ENCODE results near the gene TPT1. TPM values are rescaled to one million over a fixed set of nuclear protein-coding genes. Genes with fewer than 3 reads are reported as not detected.
"Not testable (repeated sequence)": the region's sequence is repeated elsewhere in the genome, so short reads cannot be mapped to it uniquely, and the experiment has no call there.

The TPT1 gene
- total and polyA plus RNA-seq, 2 of the 13 experiments (the other 11 are each of a cell fraction or from before 2014, with no cell fraction given) = 2,953 to 3,594 TPM

DNA sequence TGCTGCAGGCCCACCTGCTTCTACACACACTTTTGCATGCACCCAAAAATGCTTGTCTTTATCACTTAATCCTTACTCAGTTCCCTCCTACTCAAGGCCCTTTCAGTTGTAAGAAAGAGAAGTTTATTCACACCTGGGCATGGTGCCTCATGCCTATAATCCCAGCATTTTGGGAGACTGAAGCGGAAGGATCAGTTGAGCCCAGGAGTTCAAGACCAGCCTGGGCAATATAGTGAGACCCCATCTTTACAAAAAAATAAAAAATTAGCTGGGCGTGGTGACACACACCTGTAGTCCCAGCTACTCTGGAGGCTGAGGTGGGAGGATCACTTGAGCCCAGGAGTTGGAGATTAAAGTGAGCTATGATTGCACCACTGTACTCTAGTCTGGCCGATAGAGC is 42.4 kb downstream of the TPT1 start:
- intact Hi-C loops (cut with micrococcal nuclease; ENCODE audit: unreplicated experiment) = loop anchor here (5.0 kb wide), 1 partner anchor 471 kb away; no protein-coding TSS in a partner anchor
- peaks cover 13% of the 10 kb centered on the region for H3K4me1 ChIP-seq (ENCODE audit: insufficient read depth, low read length)
- H4K20me1 ChIP-seq (ENCODE audit: insufficient read depth, low read length); H3K9ac ChIP-seq (ENCODE audit: insufficient read depth, low read depth, low read length); CTCF ChIA-PET (ENCODE audit: low intra/inter-chr PET ratio, low total read pairs); H3K36me3 ChIP-seq (replicated peaks in 1 of 2; ENCODE audit: control insufficient read depth in 1 of 2, insufficient read depth in 2 of 2, low read length in 2 of 2); H2AFZ ChIP-seq (ENCODE audit: low read length); H3K79me2 ChIP-seq (ENCODE audit: insufficient read depth, low read length); H3K9me3 ChIP-seq (ENCODE audit: low read length); H3K27me3 ChIP-seq (ENCODE audit: control insufficient read depth in 1 of 2, insufficient read depth in 2 of 2, low read length in 2 of 2); BruUV-seq (replicated peaks); DNase-seq (ENCODE audit: low spot score); POLR2A ChIA-PET; H3K4me3 ChIP-seq (replicated peaks in 1 of 3; ENCODE audit: insufficient read depth in 1 of 3, low read depth in 2 of 3, low read length in 3 of 3); FAIRE-seq; in situ Hi-C loops (cut with HindIII; ENCODE audit: extremely low pct_ligation_motif_present, low pct_unique_long_range_greater_than_20kb); ATAC-seq; H3K27ac ChIP-seq (ENCODE audit: extremely low read length, insufficient read depth, low read length); H3K4me2 ChIP-seq (ENCODE audit: low read depth, low read length): not testable (repeated sequence)
- 0 out of 2 replicates have a peak, but pooled peaks have one; percentile 10 for TF ChIP-seq ZNF121 (CRISPR knock-in tag; IDR thresholded peaks at IDR 0.05)
- 64% methylated on average over 3 of the region's 3 CpGs for WGBS (ENCODE audit: low lambda C conversion rate)

DNA sequence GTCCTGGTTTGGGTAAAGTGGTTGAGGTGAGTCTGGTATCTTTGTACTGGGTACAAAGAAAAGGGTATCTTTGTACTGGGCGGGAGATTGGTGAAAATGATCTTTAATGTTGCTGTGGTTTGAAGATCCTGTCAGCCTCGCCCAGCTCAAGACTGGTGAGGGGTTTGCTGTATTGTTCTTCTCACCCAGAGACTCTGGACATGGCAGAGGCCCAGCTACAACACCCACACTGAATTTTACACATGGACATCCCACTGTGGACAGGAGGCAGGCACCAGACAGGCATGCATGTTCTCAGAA is 42.8 kb downstream of the TPT1 start:
- no peaks in the 10 kb centered on the region for H3K36me3 ChIP-seq (replicated peaks in 1 of 2; ENCODE audit: control insufficient read depth in 1 of 2, insufficient read depth in 2 of 2, low read length in 2 of 2)
- no peaks in the 10 kb centered on the region for H4K20me1 ChIP-seq (ENCODE audit: insufficient read depth, low read length)
- no peak overlapping the region for H3K9ac ChIP-seq (ENCODE audit: insufficient read depth, low read depth, low read length)
- no peaks in the 10 kb centered on the region for H3K9me3 ChIP-seq (ENCODE audit: low read length)
- ChIA-PET POLR2A (no interaction called here), CTCF (ENCODE audit: low intra/inter-chr PET ratio, low total read pairs) (no interaction called here)
- FAIRE-seq = no peak
- BruUV-seq (replicated peaks) = no TSS peak
- 70% methylated on average over 1 of the region's 2 CpGs for WGBS (ENCODE audit: low lambda C conversion rate)
- no peaks in the 10 kb centered on the region for H3K79me2 ChIP-seq (ENCODE audit: insufficient read depth, low read length)
- H3K4me1 ChIP-seq (ENCODE audit: insufficient read depth, low read length) = peaks cover 13% of the 10 kb centered on the region
- in situ Hi-C loops (cut with HindIII; ENCODE audit: extremely low pct_ligation_motif_present, low pct_unique_long_range_greater_than_20kb) (no loop called here), intact Hi-C loops (cut with micrococcal nuclease; ENCODE audit: unreplicated experiment) (loop anchor here (5.0 kb wide), 1 partner anchor 471 kb away; no protein-coding TSS in a partner anchor)
- DNase-seq (ENCODE audit: low spot score) = no peak
- H3K4me3 ChIP-seq (replicated peaks in 1 of 3; ENCODE audit: insufficient read depth in 1 of 3, low read depth in 2 of 3, low read length in 3 of 3) = no peak overlapping the region
- no peak for ATAC-seq
- peaks cover 0 to 7% of the 10 kb centered on the region in 2 experiments; a peak in 1 of 5 replicates for H3K27me3 ChIP-seq (ENCODE audit: control insufficient read depth in 1 of 2, insufficient read depth in 2 of 2, low read length in 2 of 2)
- H3K4me2 ChIP-seq (ENCODE audit: low read depth, low read length) = no peak overlapping the region
- no peak overlapping the region for H2AFZ ChIP-seq (ENCODE audit: low read length)
- no peak overlapping the region for H3K27ac ChIP-seq (ENCODE audit: extremely low read length, insufficient read depth, low read length)
- TF ChIP-seq KMT2B (CRISPR knock-in tag; IDR thresholded peaks at IDR 0.05) (no peak), REPIN1 (CRISPR knock-in tag; IDR thresholded peaks at IDR 0.05; ENCODE audit: borderline replicate concordance, low read depth) (no peak), CBFB (CRISPR knock-in tag; IDR thresholded peaks at IDR 0.05) (no peak), ZNF678 (CRISPR knock-in tag; IDR thresholded peaks at IDR 0.05) (no peak), SMAD1 (CRISPR knock-in tag; IDR thresholded peaks at IDR 0.05; ENCODE audit: borderline replicate concordance, low read depth) (no peak), SRSF9 (IDR thresholded peaks at IDR 0.05; ENCODE audit: borderline replicate concordance, insufficient read depth, low read depth, low read length, poor library complexity, severe bottlenecking) (no peak), ZNF788 (CRISPR knock-in tag; IDR thresholded peaks at IDR 0.05; ENCODE audit: borderline replicate concordance) (no peak), POGZ (CRISPR knock-in tag; IDR thresholded peaks at IDR 0.05) (no peak), CAMTA2 (CRISPR knock-in tag; IDR thresholded peaks at IDR 0.05; ENCODE audit: borderline replicate concordance) (no peak), TBX2 (CRISPR knock-in tag; IDR thresholded peaks at IDR 0.05; ENCODE audit: borderline replicate concordance) (no peak)
- TF ChIP-seq, protein P1, sequence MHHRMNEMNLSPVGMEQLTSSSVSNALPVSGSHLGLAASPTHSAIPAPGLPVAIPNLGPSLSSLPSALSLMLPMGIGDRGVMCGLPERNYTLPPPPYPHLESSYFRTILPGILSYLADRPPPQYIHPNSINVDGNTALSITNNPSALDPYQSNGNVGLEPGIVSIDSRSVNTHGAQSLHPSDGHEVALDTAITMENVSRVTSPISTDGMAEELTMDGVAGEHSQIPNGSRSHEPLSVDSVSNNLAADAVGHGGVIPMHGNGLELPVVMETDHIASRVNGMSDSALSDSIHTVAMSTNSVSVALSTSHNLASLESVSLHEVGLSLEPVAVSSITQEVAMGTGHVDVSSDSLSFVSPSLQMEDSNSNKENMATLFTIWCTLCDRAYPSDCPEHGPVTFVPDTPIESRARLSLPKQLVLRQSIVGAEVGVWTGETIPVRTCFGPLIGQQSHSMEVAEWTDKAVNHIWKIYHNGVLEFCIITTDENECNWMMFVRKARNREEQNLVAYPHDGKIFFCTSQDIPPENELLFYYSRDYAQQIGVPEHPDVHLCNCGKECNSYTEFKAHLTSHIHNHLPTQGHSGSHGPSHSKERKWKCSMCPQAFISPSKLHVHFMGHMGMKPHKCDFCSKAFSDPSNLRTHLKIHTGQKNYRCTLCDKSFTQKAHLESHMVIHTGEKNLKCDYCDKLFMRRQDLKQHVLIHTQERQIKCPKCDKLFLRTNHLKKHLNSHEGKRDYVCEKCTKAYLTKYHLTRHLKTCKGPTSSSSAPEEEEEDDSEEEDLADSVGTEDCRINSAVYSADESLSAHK (CRISPR knock-in tag; IDR thresholded peaks at IDR 0.05; ENCODE audit: borderline replicate concordance) = no peak
- TF ChIP-seq, protein P2, sequence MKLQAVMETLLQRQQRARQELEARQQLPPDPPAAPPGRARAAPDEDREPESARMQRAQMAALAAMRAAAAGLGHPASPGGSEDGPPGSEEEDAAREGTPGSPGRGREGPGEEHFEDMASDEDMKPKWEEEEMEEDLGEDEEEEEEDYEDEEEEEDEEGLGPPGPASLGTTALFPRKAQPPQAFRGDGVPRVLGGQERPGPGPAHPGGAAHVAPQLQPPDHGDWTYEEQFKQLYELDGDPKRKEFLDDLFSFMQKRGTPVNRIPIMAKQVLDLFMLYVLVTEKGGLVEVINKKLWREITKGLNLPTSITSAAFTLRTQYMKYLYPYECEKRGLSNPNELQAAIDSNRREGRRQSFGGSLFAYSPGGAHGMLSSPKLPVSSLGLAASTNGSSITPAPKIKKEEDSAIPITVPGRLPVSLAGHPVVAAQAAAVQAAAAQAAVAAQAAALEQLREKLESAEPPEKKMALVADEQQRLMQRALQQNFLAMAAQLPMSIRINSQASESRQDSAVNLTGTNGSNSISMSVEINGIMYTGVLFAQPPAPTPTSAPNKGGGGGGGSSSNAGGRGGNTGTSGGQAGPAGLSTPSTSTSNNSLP (IDR thresholded peaks at IDR 0.05; ENCODE audit: low read depth, low read length) = no peak
- TF ChIP-seq, protein P3, sequence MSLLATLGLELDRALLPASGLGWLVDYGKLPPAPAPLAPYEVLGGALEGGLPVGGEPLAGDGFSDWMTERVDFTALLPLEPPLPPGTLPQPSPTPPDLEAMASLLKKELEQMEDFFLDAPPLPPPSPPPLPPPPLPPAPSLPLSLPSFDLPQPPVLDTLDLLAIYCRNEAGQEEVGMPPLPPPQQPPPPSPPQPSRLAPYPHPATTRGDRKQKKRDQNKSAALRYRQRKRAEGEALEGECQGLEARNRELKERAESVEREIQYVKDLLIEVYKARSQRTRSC (CRISPR knock-in tag; IDR thresholded peaks at IDR 0.05; ENCODE audit: low read depth) = no peak

All from HepG2 (cell line).